ENCODE results near the gene RAPGEF3. TPM values are rescaled to one million over a fixed set of nuclear protein-coding genes. Genes with fewer than 3 reads are reported as not detected.

RAPGEF3 gene
- total and polyA plus RNA-seq, 2 of the 13 experiments (the other 11 are each of a cell fraction or from before 2014, with no cell fraction given): 0.07 TPM

GRCh38 chr12:47740606-47741339, 17.9 kb downstream of the RAPGEF3 start:
- Histone ChIP-seq H3K4me3 (replicated peaks in 1 of 3; ENCODE audit: insufficient read depth in 1 of 3, low read depth in 2 of 3, low read length in 3 of 3) (peak overlapping the region in 1 of 3 experiments; percentile 24; a peak in 1 of 6 replicates), H3K4me2 (ENCODE audit: low read depth, low read length) (peak overlapping the region; percentile 52), H3K27ac (ENCODE audit: extremely low read length, insufficient read depth, low read length) (no peak overlapping the region), H3K27me3 (ENCODE audit: control insufficient read depth in 1 of 2, insufficient read depth in 2 of 2, low read length in 2 of 2) (peaks cover 10 to 38% of the 10 kb centered on the region in 2 experiments), H3K4me1 (ENCODE audit: insufficient read depth, low read length) (peaks cover 32% of the 10 kb centered on the region), H3K36me3 (replicated peaks in 1 of 2; ENCODE audit: control insufficient read depth in 1 of 2, insufficient read depth in 2 of 2, low read length in 2 of 2) (no peaks in the 10 kb centered on the region), H3K9me3 (ENCODE audit: low read length) (no peaks in the 10 kb centered on the region), H3K9ac (ENCODE audit: insufficient read depth, low read depth, low read length) (no peak overlapping the region), H4K20me1 (ENCODE audit: insufficient read depth, low read length) (no peaks in the 10 kb centered on the region), H3K79me2 (ENCODE audit: insufficient read depth, low read length) (no peaks in the 10 kb centered on the region), H2AFZ (ENCODE audit: low read length) (no peak overlapping the region)
- in situ Hi-C loops (cut with HindIII; ENCODE audit: extremely low pct_ligation_motif_present, low pct_unique_long_range_greater_than_20kb) (loop anchor here (5.0 kb wide), 1 partner anchor 37 kb away; no protein-coding TSS in a partner anchor), intact Hi-C loops (cut with micrococcal nuclease; ENCODE audit: unreplicated experiment) (no loop called here)
- CTCF ChIA-PET (ENCODE audit: low intra/inter-chr PET ratio, low total read pairs): interaction anchor here (2.5 to 3.8 kb wide), 4 partner anchors 19 to 97 kb away, joined by 14 to 37 read pairs (median 18); partner anchors contain the start of gene RAPGEF3
- FAIRE-seq (no peak), DNase-seq (ENCODE audit: low spot score) (peak; percentile 9), ATAC-seq (peak; percentile 71)
- 2% methylated on average over 7 of the region's 21 CpGs for WGBS (ENCODE audit: low lambda C conversion rate)
- TF ChIP-seq CTCF (CRISPR knock-in tag; IDR thresholded peaks at IDR 0.05) (peak; percentile 9; the same call in 1 of the 2 replicates), HNF4A (CRISPR knock-in tag; IDR thresholded peaks at IDR 0.05) (no peak), ZNF567 (CRISPR knock-in tag; IDR thresholded peaks at IDR 0.05; ENCODE audit: borderline replicate concordance) (no peak), ZFP91 (CRISPR knock-in tag; IDR thresholded peaks at IDR 0.05; ENCODE audit: borderline replicate concordance) (peak; percentile 13; the same call in 1 of the 2 replicates), ZNF276 (CRISPR knock-in tag; IDR thresholded peaks at IDR 0.05; ENCODE audit: low read depth) (no peak), HNRNPL (IDR thresholded peaks at IDR 0.05; ENCODE audit: low read depth, low read length) (0 out of 2 replicates have a peak, but pooled peaks have one; percentile 48)
- POLR2A ChIA-PET: interaction anchor here (1.1 kb wide), 2 partner anchors 35 to 80 kb away, joined by 3 to 6 read pairs; partner anchors contain the start of gene RPAP3
- BruUV-seq (replicated peaks): no TSS peak
